Measurements from ENCODE around the gene UBA5. TPM values are rescaled to one million over a fixed set of nuclear protein-coding genes. Genes with fewer than 3 reads are reported as not detected.

The UBA5 gene
- polyA plus RNA-seq, 2 of the 4 experiments (the other 2 are of a cell fraction): 41.8 to 49.1 TPM

- TF ChIP-seq MAX (IDR thresholded peaks at IDR 0.05) (no peak), HEYL (CRISPR knock-in tag; IDR thresholded peaks at IDR 0.05) (no peak), ZNF302 (CRISPR knock-in tag; IDR thresholded peaks at IDR 0.05) (no peak), HOXB5 (CRISPR knock-in tag; IDR thresholded peaks at IDR 0.05) (no peak), FOXS1 (CRISPR knock-in tag; IDR thresholded peaks at IDR 0.05) (no peak)
Measured at GRCh38 chr3:132654721-132655120, 5.4 kb upstream of the UBA5 start (continued).

- FAIRE-seq (no peak), DNase-seq (ENCODE audit: low read depth in 1 of 2, low spot score in 1 of 2) (no peak), ATAC-seq (no peak)
- Histone ChIP-seq H3K27ac (no peak overlapping the region), H3K4me3 (no peak overlapping the region), H3K9me3 (no peaks in the 10 kb centered on the region), H3K4me1 (peaks cover 8% of the 10 kb centered on the region; the same call in 2 of the 3 replicates), H3K4me2 (no peak overlapping the region)
- ChIA-PET POLR2A (no interaction called here), CTCF (no interaction called here)
- 88% methylated on average over 2 of the region's 2 CpGs for WGBS (ENCODE audit: missing lambda C conversion rate)
- no peak for TF ChIP-seq ZC3H11A (IDR thresholded peaks at IDR 0.05)
Measured at GRCh38 chr3:132655471-132655870, 4.7 kb upstream of the UBA5 start.

- Histone ChIP-seq H3K9me3 (no peaks in the 10 kb centered on the region), H3K4me3 (no peak overlapping the region; the same call in 2 of the 3 replicates), H3K4me2 (peak overlapping the region; percentile 82), H3K4me1 (peaks cover 17% of the 10 kb centered on the region; the same call in 2 of the 3 replicates), H3K27ac (no peak overlapping the region)
- no peak for ATAC-seq
- DNase-seq (ENCODE audit: low read depth in 1 of 2, low spot score in 1 of 2): no peak
- WGBS (ENCODE audit: missing lambda C conversion rate): 69% methylated on average over 8 of the region's 8 CpGs
- FAIRE-seq: no peak
- CTCF ChIA-PET: interaction anchor here (0.6 to 2.5 kb wide), 6 partner anchors 16 to 1203 kb away, joined by 3 to 8 read pairs (median 4); no protein-coding TSS in a partner anchor
- no peak for TF ChIP-seq RAD21 (conservative IDR thresholded peaks at IDR 0.05 in 1 of 2, IDR thresholded peaks at IDR 0.05 in 1 of 2)
- TF ChIP-seq SMC3 (IDR thresholded peaks at IDR 0.05): no peak
- POLR2A ChIA-PET: interaction anchor here (0.6 to 0.7 kb wide), 2 partner anchors 71 to 115 kb away, joined by 4 to 5 read pairs; no protein-coding TSS in a partner anchor
Measured at GRCh38 chr3:132657869-132658747, 2.0 kb upstream of the UBA5 start.

GRCh38 chr3:132659000-132659364 lies 1.1 kb upstream of the UBA5 start:
- CTCF ChIA-PET: interaction anchor here (1.0 to 2.5 kb wide), 3 partner anchors 15 to 21 kb away, joined by 4 to 8 read pairs (median 5); no protein-coding TSS in a partner anchor
- Histone ChIP-seq H3K27ac (peak overlapping the region; percentile 93), H3K9me3 (no peaks in the 10 kb centered on the region), H3K4me1 (peaks cover 17% of the 10 kb centered on the region; the same call in 2 of the 3 replicates), H3K4me2 (peak overlapping the region; percentile 82), H3K4me3 (peak overlapping the region; percentile 77)
- ATAC-seq (peak in 1 of 2 experiments; percentile 16; a peak in 3 of 6 replicates), DNase-seq (ENCODE audit: low read depth in 1 of 2, low spot score in 1 of 2) (no peak), FAIRE-seq (no peak)
- POLR2A ChIA-PET: interaction anchor here (1.2 kb wide), 1 partner anchor 241 kb away, joined by 3 read pairs; the partner anchor contains the start of gene DNAJC13
- 5% methylated on average over 7 of the region's 7 CpGs for WGBS (ENCODE audit: missing lambda C conversion rate)
- TF ChIP-seq NR3C1 (IDR thresholded peaks at IDR 0.05) (no peak), CHD4 (IDR thresholded peaks at IDR 0.05; ENCODE audit: borderline replicate concordance) (no peak), ATOH8 (CRISPR knock-in tag; IDR thresholded peaks at IDR 0.05; ENCODE audit: low read depth) (no peak), FOSB (CRISPR knock-in tag; IDR thresholded peaks at IDR 0.05) (no peak), REST (IDR thresholded peaks at IDR 0.05) (no peak), BHLHE40 (IDR thresholded peaks at IDR 0.05; ENCODE audit: low read depth, low read length) (no peak), MAX (IDR thresholded peaks at IDR 0.05) (no peak), HEYL (CRISPR knock-in tag; IDR thresholded peaks at IDR 0.05) (no peak), E2F6 (IDR thresholded peaks at IDR 0.05; ENCODE audit: borderline replicate concordance, low read depth) (no peak), JUN (IDR thresholded peaks at IDR 0.05) (no peak), SREBF2 (IDR thresholded peaks at IDR 0.05) (no peak), CBX2 (IDR thresholded peaks at IDR 0.05; ENCODE audit: borderline replicate concordance, low read depth) (no peak), MYC (IDR thresholded peaks at IDR 0.05; ENCODE audit: borderline replicate concordance, low read length) (no peak), SMC3 (IDR thresholded peaks at IDR 0.05) (no peak), RAD21 (conservative IDR thresholded peaks at IDR 0.05 in 1 of 2, IDR thresholded peaks at IDR 0.05 in 1 of 2) (no peak)
